Measurements from ENCODE around the gene CADM2. TPM values are rescaled to one million over a fixed set of nuclear protein-coding genes. Genes with fewer than 3 reads are reported as not detected.
"Not testable (repeated sequence)": the region's sequence is repeated elsewhere in the genome, so short reads cannot be mapped to it uniquely, and the experiment has no call there.

Gene CADM2
- total RNA-seq, 1 experiment from 2014 or later: not detected

- RAD21 ChIA-PET (ENCODE audit: low non-redundant PET in 1 of 2, low total read pairs in 2 of 2, uncharacterized antibody in 2 of 2, unreplicated experiment in 2 of 2): not testable (repeated sequence)
Measured at GRCh38 chr3:85133691-85134420, 175.1 kb downstream of the CADM2 start.

GRCh38 chr3:85142626-85143025 is 183.8 kb downstream of the CADM2 start:
- Histone ChIP-seq H3K79me2 (ENCODE audit: insufficient read depth, low read length) (no peaks in the 10 kb centered on the region), H3K27ac (ENCODE audit: low read depth, low read length) (no peak overlapping the region), H3K4me2 (ENCODE audit: low read length) (no peak overlapping the region), H3K9me2 (ENCODE audit: insufficient read depth) (no peaks in the 10 kb centered on the region), H3K4me3 (replicated peaks in 1 of 2; ENCODE audit: low read depth in 1 of 2, low read length in 2 of 2) (no peak overlapping the region), H3K36me3 (ENCODE audit: control insufficient read depth in 1 of 2, insufficient read depth in 2 of 2, low read length in 2 of 2) (no peaks in the 10 kb centered on the region), H3K9ac (ENCODE audit: low read length) (no peak overlapping the region), H3K27me3 (ENCODE audit: insufficient read depth, low read length) (no peaks in the 10 kb centered on the region), H3K9me3 (ENCODE audit: control insufficient read depth in 1 of 2, insufficient read depth in 1 of 2, low read depth in 1 of 2, low read length in 2 of 2) (peaks cover 19 to 22% of the 10 kb centered on the region in 2 experiments; a peak in 2 of 4 replicates), H3K4me1 (ENCODE audit: control insufficient read depth in 1 of 2, insufficient read depth in 2 of 2, low read length in 2 of 2) (no peaks in the 10 kb centered on the region), H4K20me1 (ENCODE audit: insufficient read depth) (no peaks in the 10 kb centered on the region), H2AFZ (ENCODE audit: low read depth, low read length, poor library complexity, severe bottlenecking) (no peak overlapping the region)
- intact Hi-C loops (cut with micrococcal nuclease): no loop called here
- CTCF ChIA-PET: no interaction called here
- RAD21 ChIA-PET (ENCODE audit: low non-redundant PET in 1 of 2, low total read pairs in 2 of 2, uncharacterized antibody in 2 of 2, unreplicated experiment in 2 of 2): no interaction called here
- DNase-seq (ENCODE audit: low read depth, low spot score): no peak
- POLR2A ChIA-PET: no interaction called here
- ATAC-seq: no peak
- no TSS peak for BruUV-seq (replicated peaks)
- no peak for TF ChIP-seq ZBTB33 (IDR thresholded peaks at IDR 0.05; ENCODE audit: extremely low read depth, insufficient replicate concordance, low read length)
- no peak for TF ChIP-seq TCF7L2 (IDR thresholded peaks at IDR 0.05; ENCODE audit: borderline replicate concordance, extremely low read depth, insufficient read depth, insufficient read length)
- TF ChIP-seq YY1 (IDR thresholded peaks at IDR 0.05; ENCODE audit: extremely low read depth, insufficient replicate concordance, low read depth, low read length): no peak
- TF ChIP-seq REST (IDR thresholded peaks at IDR 0.05; ENCODE audit: low read depth): no peak

More at GRCh38 chr3:85133691-85134420, 175.1 kb downstream of the CADM2 start:
- H3K4me1 ChIP-seq (ENCODE audit: control insufficient read depth in 1 of 2, insufficient read depth in 2 of 2, low read length in 2 of 2); DNase-seq (ENCODE audit: low read depth, low spot score); ATAC-seq; intact Hi-C loops (cut with micrococcal nuclease); H3K79me2 ChIP-seq (ENCODE audit: insufficient read depth, low read length); CTCF ChIA-PET; H4K20me1 ChIP-seq (ENCODE audit: insufficient read depth); H3K9ac ChIP-seq (ENCODE audit: low read length); H3K27me3 ChIP-seq (ENCODE audit: insufficient read depth, low read length); POLR2A ChIA-PET; H3K9me3 ChIP-seq (ENCODE audit: control insufficient read depth in 1 of 2, insufficient read depth in 1 of 2, low read depth in 1 of 2, low read length in 2 of 2); H3K4me2 ChIP-seq (ENCODE audit: low read length); H3K4me3 ChIP-seq (replicated peaks in 1 of 2; ENCODE audit: low read depth in 1 of 2, low read length in 2 of 2); H3K36me3 ChIP-seq (ENCODE audit: control insufficient read depth in 1 of 2, insufficient read depth in 2 of 2, low read length in 2 of 2); H3K9me2 ChIP-seq (ENCODE audit: insufficient read depth); BruUV-seq (replicated peaks); H3K27ac ChIP-seq (ENCODE audit: low read depth, low read length); H2AFZ ChIP-seq (ENCODE audit: low read depth, low read length, poor library complexity, severe bottlenecking): not testable (repeated sequence)
